GM18870 (cell line): Measurements from ENCODE around the gene AGPAT4.
"Not testable (repeated sequence)": the region's sequence is repeated elsewhere in the genome, so short reads cannot be mapped to it uniquely, and the experiment has no call there.

Experiments
- ATAC-seq: cut with Tn5 transposase; IDR thresholded peaks from one replicate; pipeline ENCODE4 v1.9.1; 2021; ENCODE audit warnings: moderate library complexity; ENCODE audit not compliant: unreplicated experiment

AGPAT4 gene

GRCh38 chr6:161273752-161274487 lies at the start of gene AGPAT4:
Gene AGPAT4, minus strand, starts transcription at chr6:161274061. Its CDS starts 41,848 bp downstream, at chr6:161232213.
- ATAC-seq: peak; percentile 100

GRCh38 chr6:161319231-161319630 lies 45.4 kb upstream of the AGPAT4 start:
- no peak for ATAC-seq

GRCh38 chr6:161318456-161318855 lies 44.6 kb upstream of the AGPAT4 start:
- no peak for ATAC-seq

- ATAC-seq: no peak
These were observed 42.7 kb upstream of the AGPAT4 start for GRCh38 chr6:161316531-161316930.

GRCh38 chr6:161315246-161315917 lies 41.5 kb upstream of the AGPAT4 start:
- not testable (repeated sequence) for ATAC-seq

- not testable (repeated sequence) for ATAC-seq
These were observed 40.8 kb upstream of the AGPAT4 start for GRCh38 chr6:161314541-161315245.

- ATAC-seq: no peak
These were observed 40.2 kb upstream of the AGPAT4 start for GRCh38 chr6:161313940-161314509.

- not testable (repeated sequence) for ATAC-seq
These were observed 39.6 kb upstream of the AGPAT4 start for GRCh38 chr6:161313475-161313874.

GRCh38 chr6:161309774-161310173 lies 35.9 kb upstream of the AGPAT4 start:
- not testable (repeated sequence) for ATAC-seq

GRCh38 chr6:161308075-161308655 lies 34.3 kb upstream of the AGPAT4 start:
- no peak for ATAC-seq

GRCh38 chr6:161305860-161306259 lies 32.0 kb upstream of the AGPAT4 start:
- no peak for ATAC-seq

- no peak for ATAC-seq
These were observed 29.9 kb upstream of the AGPAT4 start for GRCh38 chr6:161303628-161304340.

- ATAC-seq: no peak
These were observed 29.1 kb upstream of the AGPAT4 start for GRCh38 chr6:161302949-161303348.

GRCh38 chr6:161301338-161301737 lies 27.5 kb upstream of the AGPAT4 start:
- ATAC-seq: no peak

- no peak for ATAC-seq
These were observed 27.0 kb upstream of the AGPAT4 start for GRCh38 chr6:161300823-161301222.

GRCh38 chr6:161299726-161300125 lies 25.9 kb upstream of the AGPAT4 start:
- no peak for ATAC-seq

- no peak for ATAC-seq
These were observed 21.9 kb upstream of the AGPAT4 start for GRCh38 chr6:161295784-161296183.

GRCh38 chr6:161292650-161293281 lies 18.9 kb upstream of the AGPAT4 start:
- ATAC-seq: no peak

- ATAC-seq: no peak
These were observed 18.3 kb upstream of the AGPAT4 start for GRCh38 chr6:161292145-161292544.

- ATAC-seq: no peak
These were observed 16.9 kb upstream of the AGPAT4 start for GRCh38 chr6:161290751-161291150.
